Fibroblast of skin of right biceps (primary cell): ENCODE data around the gene STX7.
"Not testable (repeated sequence)": the region's sequence is repeated elsewhere in the genome, so short reads cannot be mapped to it uniquely, and the experiment has no call there.

Experiments used
- DNase-seq: peaks from one replicate; pipeline ENCODE4 v3.0.0-alpha.2; 2013

STX7 gene

DNA sequence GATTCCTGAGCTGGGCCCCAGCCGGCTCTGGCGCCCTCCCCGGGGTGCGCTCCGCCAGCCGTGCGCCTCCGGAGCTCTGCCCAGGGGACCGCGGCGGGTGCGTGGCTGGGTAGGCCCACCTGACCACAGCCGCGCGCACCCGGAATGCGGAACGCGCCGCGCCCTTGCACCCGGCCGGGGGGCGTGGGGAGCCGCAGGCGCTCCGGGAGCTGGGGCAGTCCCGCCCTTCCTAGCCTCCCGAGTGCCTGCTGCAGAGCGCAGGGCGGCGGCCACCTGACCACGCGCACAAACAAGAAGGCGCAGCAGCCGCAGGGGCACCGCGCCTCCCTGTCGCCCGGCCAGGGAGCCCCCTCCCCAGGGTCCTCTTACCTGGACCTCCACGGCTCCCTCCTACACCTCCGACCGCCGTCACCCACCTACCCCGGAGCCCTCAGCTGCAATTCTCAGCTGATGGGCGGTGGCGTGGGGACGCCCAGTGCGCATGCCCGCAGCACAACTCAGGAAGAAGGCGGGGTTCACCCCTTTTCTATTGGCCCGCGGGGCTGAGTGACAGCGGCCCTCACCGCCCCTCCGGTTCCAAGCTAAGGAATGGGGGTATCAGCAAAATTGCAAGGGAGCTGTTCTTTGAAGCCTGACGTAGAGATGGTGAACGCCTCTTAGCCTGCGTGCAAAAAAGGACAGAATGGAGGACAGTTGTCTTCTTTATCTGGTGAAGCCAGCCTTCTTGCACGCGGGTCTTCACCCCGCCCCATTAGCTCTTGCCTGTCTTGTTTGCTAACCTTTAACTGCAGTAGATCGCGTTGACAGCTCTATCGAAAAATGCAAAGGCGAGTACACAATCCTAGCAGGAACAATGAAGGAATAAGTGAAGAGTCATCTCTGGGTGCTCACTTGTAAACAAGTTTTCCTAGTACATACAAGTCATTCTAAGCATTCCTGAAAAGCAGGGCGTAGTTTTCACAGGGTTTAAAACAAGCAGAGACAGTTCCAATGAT lies at the start of gene STX7:
TSS of gene STX7 (minus strand) at position 479 of the 995 bp plus-strand sequence. CDS start 9,586 bp downstream, outside the sequence.
- DNase-seq, result peak; percentile 85

GRCh38 chr6:132560087-132560486 lies 47.2 kb upstream of the STX7 start:
- not testable (repeated sequence) for DNase-seq

DNA sequence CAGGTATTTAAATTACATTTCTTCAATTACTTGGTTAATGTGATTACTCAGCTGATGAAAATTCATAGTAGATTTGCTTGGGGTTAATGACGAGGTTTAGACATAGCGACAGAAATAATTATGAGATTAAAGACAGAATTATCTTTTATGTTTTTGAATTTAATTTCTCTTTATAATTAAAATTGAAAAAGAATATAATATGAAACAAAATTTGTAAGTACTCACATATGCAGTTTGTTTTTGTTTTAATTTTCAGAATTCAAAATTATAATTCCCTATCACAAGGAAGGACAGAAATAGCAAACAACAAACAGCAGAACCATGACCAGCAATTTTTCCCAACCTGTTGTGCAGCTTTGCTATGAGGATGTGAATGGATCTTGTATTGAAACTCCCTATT lies 39.5 kb upstream of the STX7 start, which contains the start of gene TAAR8:
TSS of gene TAAR8 (plus strand) at position 301 of the 400 bp plus-strand sequence. CDS start at position 322, 21 bp downstream.
- no peak for DNase-seq

DNA sequence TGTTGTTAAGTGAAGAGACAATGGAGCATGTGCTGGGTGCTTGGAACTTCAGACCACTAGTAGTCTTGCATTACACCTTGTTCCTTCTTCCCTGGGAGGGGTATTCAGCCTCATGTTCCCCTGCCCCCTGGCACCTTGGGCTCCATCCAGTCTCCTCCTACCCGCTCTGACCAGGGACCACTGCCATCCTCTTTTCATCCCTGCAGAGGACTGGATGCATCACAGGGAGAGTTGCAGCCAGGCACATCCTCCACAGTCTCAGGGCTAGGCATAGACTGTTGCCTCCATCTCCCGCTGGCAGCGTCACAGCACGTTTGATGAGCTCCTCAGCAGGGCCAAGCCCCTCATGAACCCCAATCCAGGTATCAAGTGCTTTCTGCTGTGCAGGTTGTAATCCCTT lies 38.3 kb upstream of the STX7 start:
- no peak for DNase-seq

GRCh38 chr6:132548746-132549463 lies 36.0 kb upstream of the STX7 start:
- no peak for DNase-seq

- no peak for DNase-seq
Measured at GRCh38 chr6:132544826-132545225, 31.9 kb upstream of the STX7 start.

- no peak for DNase-seq
Measured at GRCh38 chr6:132537977-132538376, 25.1 kb upstream of the STX7 start, which contains the start of gene TAAR9. Gene TAAR9, plus strand, starts transcription at chr6:132538277. Its CDS starts 13 bp downstream, at chr6:132538290.

DNA sequence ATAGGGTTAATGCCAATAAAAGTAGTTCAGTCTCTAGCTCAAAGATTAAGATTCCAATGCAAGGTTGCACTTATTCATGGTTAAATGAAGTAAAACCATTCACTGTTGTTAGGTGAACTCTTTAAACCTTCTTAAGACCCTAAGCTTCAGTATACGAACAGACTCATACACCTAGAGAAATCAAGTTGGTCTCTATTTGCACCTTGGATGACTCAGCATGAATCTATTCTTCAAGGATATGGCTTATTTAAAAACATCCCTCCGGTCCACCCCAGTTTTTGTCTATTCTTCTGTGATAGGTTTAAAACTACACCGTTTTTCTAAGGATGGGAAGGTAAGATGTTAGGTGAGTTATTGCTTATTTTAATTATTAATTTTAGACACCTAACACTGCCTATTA lies 24.2 kb upstream of the STX7 start:
- no peak for DNase-seq

GRCh38 chr6:132534546-132534945 lies 21.6 kb upstream of the STX7 start:
- DNase-seq, result not testable (repeated sequence)

- DNase-seq, result peak; percentile 60
Measured at GRCh38 chr6:132530293-132530974, 17.5 kb upstream of the STX7 start.

DNA sequence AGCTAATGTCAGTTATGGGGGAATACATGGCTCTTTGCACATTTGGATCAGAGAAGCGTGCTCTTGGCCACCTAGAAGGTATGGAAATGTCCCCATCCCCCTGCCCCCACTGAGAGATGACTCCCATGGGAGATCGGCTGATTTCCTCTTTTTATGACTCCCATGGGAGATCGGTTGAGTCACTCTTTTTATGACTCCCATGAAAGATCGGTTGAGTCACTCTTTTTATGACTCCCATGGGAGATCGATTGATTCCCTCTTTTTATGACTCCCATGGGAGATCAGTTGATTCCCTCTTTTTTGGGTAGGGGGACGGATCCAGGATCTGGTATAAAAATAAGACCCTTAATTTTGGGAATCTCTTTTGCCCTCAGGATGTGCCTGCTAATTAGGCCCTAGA lies 14.9 kb upstream of the STX7 start:
- peak; percentile 46 for DNase-seq

DNA sequence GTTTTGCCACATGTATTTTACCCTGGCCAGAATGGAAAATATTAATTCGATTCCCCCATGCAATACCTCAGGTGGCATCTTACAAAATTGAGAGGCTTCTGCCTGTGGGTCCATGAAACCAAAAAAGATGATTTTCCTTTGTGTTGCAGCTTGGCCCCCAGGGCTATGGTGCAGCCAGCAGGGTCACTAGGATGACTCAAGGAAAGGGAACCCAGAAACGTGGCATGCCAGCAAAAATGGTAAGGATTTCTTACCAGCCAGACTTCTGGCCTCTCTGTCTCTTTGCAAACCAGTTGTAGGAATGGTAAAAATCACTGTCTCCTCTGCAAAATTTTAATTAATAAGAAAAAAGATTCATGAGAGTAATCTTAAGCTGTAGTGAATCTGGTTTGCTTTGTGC lies 13.5 kb upstream of the STX7 start:
- DNase-seq, result no peak

GRCh38 chr6:132525866-132526265 lies 12.9 kb upstream of the STX7 start:
- no peak for DNase-seq

DNA sequence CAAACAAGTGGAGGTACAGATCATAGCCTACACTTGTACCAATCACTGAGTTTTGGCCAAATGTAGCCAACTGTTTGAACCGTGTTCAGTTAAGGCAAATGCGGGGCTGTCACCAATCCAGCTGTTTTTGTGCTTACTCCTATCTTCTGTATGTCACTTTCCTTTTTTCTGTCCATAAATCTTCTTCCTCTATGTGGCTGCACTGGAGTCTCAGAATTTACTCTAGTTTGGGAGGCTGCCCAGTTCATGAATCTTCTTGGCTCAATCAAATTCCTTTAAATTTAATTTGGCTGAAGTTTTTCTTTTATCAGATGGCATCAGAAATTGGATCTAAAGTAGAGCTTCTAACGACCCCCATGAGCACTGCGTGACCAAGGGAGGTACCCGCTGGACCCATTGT lies 11.7 kb upstream of the STX7 start:
- no peak for DNase-seq

DNA sequence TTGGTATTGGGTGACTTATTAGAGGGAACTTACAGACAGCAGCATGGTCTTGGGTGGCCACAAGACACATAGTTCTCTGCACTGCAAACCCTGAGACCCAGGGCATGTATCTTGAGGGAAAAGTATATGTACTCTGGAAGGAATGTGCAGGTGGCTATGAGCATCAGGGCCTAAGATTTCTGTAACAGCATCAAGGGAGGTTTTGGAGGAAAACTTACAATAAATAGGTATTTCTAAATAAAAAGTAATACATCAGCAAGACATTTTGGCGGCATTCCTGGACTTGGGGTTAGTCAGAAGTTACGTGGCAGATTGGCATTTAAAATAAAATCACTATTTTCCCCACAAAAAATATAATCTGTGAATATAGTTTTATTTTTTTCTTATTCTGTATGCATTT lies 8.0 kb upstream of the STX7 start:
- peak; percentile 45 for DNase-seq

DNA sequence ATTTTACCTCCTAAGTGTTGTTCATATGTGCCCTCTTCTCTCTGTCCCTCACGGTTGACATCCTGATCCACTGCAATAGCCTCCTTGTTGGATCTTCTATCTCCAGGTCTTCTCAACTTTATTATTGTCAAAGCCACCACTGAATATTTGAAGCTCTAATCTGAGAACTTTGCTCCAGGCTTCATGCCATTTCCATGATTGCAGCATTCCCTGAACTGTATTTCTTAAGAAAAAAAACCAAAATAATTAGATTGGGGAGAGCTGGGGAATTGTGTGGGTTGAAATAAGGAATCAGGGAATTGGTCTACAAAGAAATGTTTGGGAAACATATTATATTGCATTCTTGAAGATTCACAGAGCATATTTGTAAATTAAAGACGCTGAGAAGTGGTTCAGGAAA lies 2.5 kb upstream of the STX7 start:
- DNase-seq, result no peak

GRCh38 chr6:132513831-132514545 lies 1.1 kb upstream of the STX7 start:
- peak; percentile 15 for DNase-seq

GRCh38 chr6:132512342-132512637 lies 626 bp downstream of the STX7 start:
- no peak for DNase-seq

DNA sequence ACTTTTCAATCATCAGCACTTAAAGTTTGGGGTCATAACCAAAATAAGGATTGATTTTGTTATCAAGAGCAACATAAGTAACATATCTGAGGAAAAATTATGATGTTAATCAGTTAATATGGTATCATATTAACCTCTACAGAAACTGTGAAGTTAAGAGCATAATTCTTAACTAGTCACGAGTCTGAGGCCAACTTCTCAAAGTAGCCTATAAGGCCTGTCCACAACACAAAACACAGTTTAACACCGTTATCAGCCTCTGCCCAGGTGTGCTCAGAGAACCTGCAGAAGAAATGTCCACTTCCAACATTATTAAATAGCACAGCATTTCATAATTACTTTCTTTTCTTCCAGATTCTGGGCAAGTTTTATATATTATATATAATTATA lies 1.1 kb downstream of the STX7 start:
- no peak for DNase-seq

DNA sequence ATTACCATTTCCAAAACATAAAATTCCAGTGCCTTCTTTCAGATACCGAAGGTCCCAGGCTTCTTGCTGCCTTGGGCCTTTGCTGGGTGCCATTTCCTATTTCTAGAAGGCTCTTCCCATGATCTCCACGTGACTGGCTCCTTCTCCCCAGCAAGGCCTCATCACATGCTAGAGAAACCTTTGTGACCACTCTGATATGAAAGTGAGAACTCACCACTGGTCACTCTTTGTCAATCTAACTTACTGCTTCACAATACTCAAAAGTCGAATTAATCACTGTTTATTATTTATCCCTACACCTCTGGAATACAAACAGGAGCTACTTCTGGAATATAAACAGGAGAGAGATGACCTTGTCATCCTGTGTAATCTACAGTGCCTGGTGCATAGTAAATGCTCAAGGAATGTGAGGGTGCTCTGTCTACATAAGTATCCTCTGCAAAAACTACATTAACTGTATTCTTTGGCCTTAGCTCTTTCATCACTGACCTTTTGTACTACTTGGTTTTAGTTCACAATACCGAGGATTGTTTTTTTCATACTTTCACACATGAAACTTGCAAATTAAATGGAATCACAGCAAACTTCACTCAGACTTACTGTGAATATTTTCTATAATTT lies 1.6 kb downstream of the STX7 start:
- DNase-seq, result no peak

DNA sequence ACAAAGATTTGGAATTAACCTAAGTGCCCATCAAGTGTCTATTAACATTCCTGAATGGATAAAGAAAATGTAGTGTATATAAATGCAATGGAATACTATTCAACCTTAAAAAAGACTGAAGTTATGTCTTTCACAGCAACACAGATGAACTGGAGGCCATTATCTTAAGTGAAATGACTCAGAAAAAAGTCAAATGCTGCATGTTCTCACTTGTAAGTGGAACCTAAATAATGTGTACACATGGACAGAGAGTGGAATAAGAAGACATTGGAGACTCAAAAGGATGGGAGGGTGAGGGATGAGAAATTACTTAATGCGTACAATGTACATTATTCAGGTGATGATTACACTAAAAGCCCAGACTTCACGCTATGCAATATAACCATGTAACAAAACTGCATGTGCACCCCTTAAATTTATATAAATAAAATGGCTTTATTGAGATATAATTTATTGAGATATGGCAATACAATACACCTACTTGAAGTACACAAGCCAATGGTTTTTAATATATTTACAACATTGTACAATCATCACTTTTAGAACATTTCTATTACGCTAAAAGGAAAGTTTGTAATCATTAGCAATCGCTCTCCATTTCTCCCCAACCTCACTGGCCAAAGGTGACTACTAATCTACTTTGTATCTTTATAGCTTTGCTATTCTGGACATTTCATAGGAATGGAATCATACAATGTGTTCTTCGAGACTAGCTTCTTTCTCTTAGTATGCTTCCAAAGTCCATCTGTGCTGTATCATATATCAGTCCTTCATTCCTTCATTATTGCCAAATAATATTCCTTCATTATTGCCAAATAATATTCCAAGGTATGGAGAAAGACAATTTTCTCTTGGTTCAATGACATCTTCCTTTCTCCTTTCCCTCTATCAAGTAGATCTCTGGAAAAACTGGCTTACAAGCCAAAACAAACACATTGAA lies 5.8 kb downstream of the STX7 start:
- no peak for DNase-seq
